ENCODE measurements around the gene VPS13C. TPM values are rescaled to one million over a fixed set of nuclear protein-coding genes. Genes with fewer than 3 reads are reported as not detected.
"Not testable (repeated sequence)": the region's sequence is repeated elsewhere in the genome, so short reads cannot be mapped to it uniquely, and the experiment has no call there.

Gene VPS13C
- total and polyA plus RNA-seq, 8 donors: 5.4 to 207 (median 89.4) TPM

DNA sequence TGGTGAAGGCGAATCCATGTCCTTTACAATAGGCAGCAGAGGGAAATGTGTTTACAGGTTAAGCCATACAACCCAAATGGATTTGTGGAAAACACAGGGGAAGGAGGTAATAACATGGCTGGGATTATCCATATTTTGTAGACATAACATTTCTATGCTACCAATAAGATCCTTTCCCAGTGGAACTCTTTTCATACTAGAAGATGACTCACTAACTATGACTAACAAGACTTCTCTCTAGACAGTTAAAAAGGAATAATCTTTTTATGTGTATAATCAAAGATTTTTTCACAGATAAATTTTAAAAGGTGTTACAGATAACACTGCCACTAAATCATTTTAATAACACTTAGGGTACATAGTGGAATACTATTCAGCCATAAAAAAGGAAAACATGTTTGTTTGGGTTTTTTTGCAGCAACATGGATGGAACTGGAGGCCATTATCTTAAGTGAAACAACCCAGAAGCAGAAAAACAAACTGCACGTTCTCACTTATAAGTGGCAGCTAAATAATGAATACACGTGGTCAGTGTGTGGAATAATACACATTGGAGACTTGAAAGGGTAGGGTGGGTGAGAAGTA, 39.6 kb downstream of the VPS13C start:
- H3K27ac ChIP-seq: no peak overlapping the region
- H3K36me3 ChIP-seq: peaks cover 0 to 49% (median 45%) of the 10 kb centered on the region in 4 donors
- H3K4me1 ChIP-seq: no peaks in the 10 kb centered on the region
- no peak for DNase-seq
- WGBS, 5 donors: 90 to 97% (median 96%) methylated on average over 3 of the region's 3 CpGs
- no peak for TF ChIP-seq POLR2AphosphoS5 (IDR thresholded peaks at IDR 0.05)
- TF ChIP-seq, protein P1, sequence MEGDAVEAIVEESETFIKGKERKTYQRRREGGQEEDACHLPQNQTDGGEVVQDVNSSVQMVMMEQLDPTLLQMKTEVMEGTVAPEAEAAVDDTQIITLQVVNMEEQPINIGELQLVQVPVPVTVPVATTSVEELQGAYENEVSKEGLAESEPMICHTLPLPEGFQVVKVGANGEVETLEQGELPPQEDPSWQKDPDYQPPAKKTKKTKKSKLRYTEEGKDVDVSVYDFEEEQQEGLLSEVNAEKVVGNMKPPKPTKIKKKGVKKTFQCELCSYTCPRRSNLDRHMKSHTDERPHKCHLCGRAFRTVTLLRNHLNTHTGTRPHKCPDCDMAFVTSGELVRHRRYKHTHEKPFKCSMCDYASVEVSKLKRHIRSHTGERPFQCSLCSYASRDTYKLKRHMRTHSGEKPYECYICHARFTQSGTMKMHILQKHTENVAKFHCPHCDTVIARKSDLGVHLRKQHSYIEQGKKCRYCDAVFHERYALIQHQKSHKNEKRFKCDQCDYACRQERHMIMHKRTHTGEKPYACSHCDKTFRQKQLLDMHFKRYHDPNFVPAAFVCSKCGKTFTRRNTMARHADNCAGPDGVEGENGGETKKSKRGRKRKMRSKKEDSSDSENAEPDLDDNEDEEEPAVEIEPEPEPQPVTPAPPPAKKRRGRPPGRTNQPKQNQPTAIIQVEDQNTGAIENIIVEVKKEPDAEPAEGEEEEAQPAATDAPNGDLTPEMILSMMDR (IDR thresholded peaks at IDR 0.05): no peak
- TF ChIP-seq POLR2A (IDR thresholded peaks at IDR 0.05): no peak
- no peak for TF ChIP-seq EP300 (IDR thresholded peaks at IDR 0.05)
- H3K9me3 ChIP-seq: no peaks in the 10 kb centered on the region
- H3K4me3 ChIP-seq: no peak overlapping the region
- H3K27me3 ChIP-seq: no peaks in the 10 kb centered on the region
- intact Hi-C loops (cut with DNase I; ENCODE audit: low total_unique reads): no loop called here

DNA sequence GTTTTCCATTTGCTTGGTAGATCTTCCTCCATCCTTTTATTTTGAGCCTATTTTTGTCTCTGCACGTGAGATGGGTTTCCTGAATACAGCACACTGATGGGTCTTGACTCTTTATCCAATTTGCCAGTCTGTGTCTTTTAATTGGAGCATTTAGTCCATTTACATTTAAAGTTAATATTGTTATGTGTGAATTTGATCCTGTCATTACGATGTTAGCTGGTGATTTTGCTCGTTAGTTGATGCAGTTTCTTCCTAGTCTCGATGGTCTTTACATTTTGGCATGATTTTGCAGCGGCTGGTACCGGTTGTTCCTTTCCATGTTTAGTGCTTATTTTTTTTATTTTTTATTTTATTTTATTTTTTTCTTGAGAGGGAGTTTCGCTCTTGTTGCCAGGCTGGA, 54.9 kb downstream of the VPS13C start:
- H3K4me3 ChIP-seq; H3K9me3 ChIP-seq; H3K4me1 ChIP-seq; intact Hi-C loops (cut with DNase I; ENCODE audit: low total_unique reads); H3K27ac ChIP-seq; H3K27me3 ChIP-seq; DNase-seq: not testable (repeated sequence)
- peaks cover 17 to 51% (median 47%) of the 10 kb centered on the region in 4 donors for H3K36me3 ChIP-seq
- WGBS, 5 donors: 97 to 99% (median 98%) methylated on average over 5 to 7 of the region's 7 CpGs

DNA sequence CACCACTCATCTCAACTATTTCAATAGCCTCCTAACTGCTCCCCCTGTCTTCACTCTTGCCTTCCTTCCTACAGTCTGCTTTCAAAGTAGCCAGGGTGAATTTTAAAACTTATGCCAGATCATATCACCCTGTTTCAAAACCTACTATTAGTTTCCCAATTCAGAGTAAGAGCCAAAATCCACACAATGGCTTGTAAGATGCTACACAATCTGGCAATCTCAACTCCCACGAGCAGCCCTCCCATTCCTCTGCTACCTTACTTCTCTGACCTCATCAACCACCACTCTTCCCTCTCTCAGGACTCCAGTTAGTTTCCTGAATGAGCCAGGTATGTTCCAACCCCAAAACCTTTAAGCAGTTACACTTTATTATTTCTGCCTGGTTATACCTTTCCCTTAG, 62.5 kb downstream of the VPS13C start:
- 70 to 90% (median 83%) methylated on average over 1 of the region's 1 CpG for WGBS, 5 donors

DNA sequence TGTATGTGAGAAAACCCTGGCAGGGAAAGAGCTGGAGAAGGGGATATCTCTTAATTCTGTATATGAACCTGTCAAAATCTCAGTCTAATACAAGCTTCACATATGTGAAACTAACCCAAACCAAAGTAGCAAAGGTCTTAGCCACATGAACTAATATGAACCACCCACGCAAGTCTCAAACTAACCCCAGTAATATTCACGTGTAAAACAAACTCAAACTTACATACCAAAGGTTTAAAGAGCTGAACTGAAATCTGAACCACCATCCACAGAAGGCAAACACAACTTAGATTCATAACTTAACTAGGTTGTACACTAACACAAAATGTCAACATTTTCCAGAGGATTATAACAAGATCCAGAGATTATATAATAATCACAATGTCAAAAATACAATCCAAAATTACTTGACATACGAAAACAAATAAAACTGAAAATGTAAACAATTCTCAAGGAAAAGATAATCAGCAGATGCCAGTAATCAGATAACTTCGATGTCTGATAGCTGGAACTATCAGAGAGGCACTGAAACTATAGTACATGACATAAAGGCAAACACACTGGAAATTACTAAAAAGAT, 64.1 kb downstream of the VPS13C start:
- no peak overlapping the region for H3K27ac ChIP-seq
- H3K9me3 ChIP-seq: no peaks in the 10 kb centered on the region
- DNase-seq: no peak
- H3K4me3 ChIP-seq: no peak overlapping the region
- TF ChIP-seq, protein P1 (IDR thresholded peaks at IDR 0.05): no peak
- TF ChIP-seq POLR2A (IDR thresholded peaks at IDR 0.05) (no peak), EP300 (IDR thresholded peaks at IDR 0.05) (no peak), POLR2AphosphoS5 (IDR thresholded peaks at IDR 0.05) (no peak)
- intact Hi-C loops (cut with DNase I; ENCODE audit: low total_unique reads): no loop called here
- H3K4me1 ChIP-seq: no peaks in the 10 kb centered on the region
- peaks cover 0 to 72% (median 51%) of the 10 kb centered on the region in 4 donors for H3K36me3 ChIP-seq
- H3K27me3 ChIP-seq: no peaks in the 10 kb centered on the region
- 81 to 95% (median 91%) methylated on average over 4 of the region's 4 CpGs for WGBS, 5 donors

More for the DNA sequence above, 62.5 kb downstream of the VPS13C start:
- intact Hi-C loops (cut with DNase I; ENCODE audit: low total_unique reads): no loop called here
- no peaks in the 10 kb centered on the region for H3K27me3 ChIP-seq
- no peak overlapping the region for H3K27ac ChIP-seq
- TF ChIP-seq, protein P1 (IDR thresholded peaks at IDR 0.05): no peak
- TF ChIP-seq POLR2A (IDR thresholded peaks at IDR 0.05) (no peak), EP300 (IDR thresholded peaks at IDR 0.05) (no peak), POLR2AphosphoS5 (IDR thresholded peaks at IDR 0.05) (no peak)
- H3K9me3 ChIP-seq: no peaks in the 10 kb centered on the region
- H3K4me1 ChIP-seq: no peaks in the 10 kb centered on the region
- peaks cover 0 to 67% (median 42%) of the 10 kb centered on the region in 4 donors for H3K36me3 ChIP-seq
- DNase-seq: no peak
- no peak overlapping the region for H3K4me3 ChIP-seq

DNA sequence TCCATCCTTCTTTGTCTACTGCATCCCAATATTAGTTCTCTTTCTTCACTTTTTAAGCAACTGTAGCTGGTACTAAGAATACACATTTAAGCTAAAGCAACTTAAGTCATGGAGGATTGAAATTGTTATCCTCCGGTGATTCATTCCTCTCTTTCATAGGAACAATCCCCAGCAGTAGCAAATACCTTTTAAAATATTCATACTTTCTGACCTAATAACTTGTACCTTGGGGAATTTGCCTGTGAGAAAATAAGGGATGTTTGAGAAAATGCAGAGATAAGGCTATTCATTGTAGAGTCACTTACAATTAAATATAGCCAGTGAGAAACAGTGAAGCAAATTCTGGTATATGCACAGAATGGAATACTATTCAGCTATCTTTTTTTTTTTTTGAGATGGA, 66.0 kb downstream of the VPS13C start:
- 94 to 99% (median 98%) methylated on average over 1 of the region's 1 CpG for WGBS, 5 donors
- intact Hi-C loops (cut with DNase I; ENCODE audit: low total_unique reads): no loop called here
- H3K9me3 ChIP-seq: no peaks in the 10 kb centered on the region
- H3K27ac ChIP-seq: no peak overlapping the region
- DNase-seq: no peak
- H3K4me3 ChIP-seq: no peak overlapping the region
- TF ChIP-seq EP300 (IDR thresholded peaks at IDR 0.05) (no peak), POLR2AphosphoS5 (IDR thresholded peaks at IDR 0.05) (no peak), POLR2A (IDR thresholded peaks at IDR 0.05) (no peak)
- TF ChIP-seq, protein P1 (IDR thresholded peaks at IDR 0.05): no peak
- no peaks in the 10 kb centered on the region for H3K27me3 ChIP-seq
- H3K4me1 ChIP-seq: no peaks in the 10 kb centered on the region
- H3K36me3 ChIP-seq: peaks cover 6 to 79% (median 60%) of the 10 kb centered on the region in 4 donors

Data from stomach (tissue), 9 donors.